Neural crest cell (in vitro differentiated cells): ENCODE data around the gene BAIAP2L2. TPM values are rescaled to one million over a fixed set of nuclear protein-coding genes. Genes with fewer than 3 reads are reported as not detected.
"Not testable (repeated sequence)": the region's sequence is repeated elsewhere in the genome, so short reads cannot be mapped to it uniquely, and the experiment has no call there.

ENCODE experiments used
- DNase-seq: peaks from one replicate; pipeline ENCODE4 v3.0.0; 2021; ENCODE audit warnings: low read depth, mixed read lengths, low spot score
- H3K27ac Mint-ChIP-seq: one replicate; pipeline ENCODE4 v1.8.0; 2021; ENCODE audit warnings: mild to moderate bottlenecking, mixed read lengths; ENCODE audit not compliant: unreplicated experiment
- H3K27me3 Mint-ChIP-seq: 2 replicates; pipeline ENCODE4 v1.8.0; 2021; ENCODE audit warnings: low read depth, mild to moderate bottlenecking, mixed read lengths
- H3K36me3 Mint-ChIP-seq: 2 replicates; pipeline ENCODE4 v1.8.0; 2021; ENCODE audit warnings: low read depth, mild to moderate bottlenecking, mixed read lengths
- H3K4me1 Mint-ChIP-seq: 2 replicates; pipeline ENCODE4 v1.8.0; 2021; ENCODE audit warnings: mixed read lengths
- H3K4me3 Mint-ChIP-seq: one replicate; pipeline ENCODE4 v1.8.0; 2021; ENCODE audit warnings: mild to moderate bottlenecking, mixed read lengths
- H3K9me3 Mint-ChIP-seq: 2 replicates; pipeline ENCODE4 v1.8.0; 2021; ENCODE audit warnings: mixed read lengths
- CTCF ChIP-seq: fragments of 200-600 bp; sonication (generic); conservative IDR thresholded peaks from 2 replicates; pipeline ENCODE4 v1.5.0; 2021; ENCODE audit warnings: antibody characterized with exemption, mild to moderate bottlenecking
- total RNA-seq: library from RNA; stranded (reverse); gene quantifications from 2 replicates; pipeline ENCODE4 v1.2.1, GENCODE V29; 2021

Gene BAIAP2L2
- total RNA-seq, 1 donor from 2014 or later, result 0.51 TPM

DNA sequence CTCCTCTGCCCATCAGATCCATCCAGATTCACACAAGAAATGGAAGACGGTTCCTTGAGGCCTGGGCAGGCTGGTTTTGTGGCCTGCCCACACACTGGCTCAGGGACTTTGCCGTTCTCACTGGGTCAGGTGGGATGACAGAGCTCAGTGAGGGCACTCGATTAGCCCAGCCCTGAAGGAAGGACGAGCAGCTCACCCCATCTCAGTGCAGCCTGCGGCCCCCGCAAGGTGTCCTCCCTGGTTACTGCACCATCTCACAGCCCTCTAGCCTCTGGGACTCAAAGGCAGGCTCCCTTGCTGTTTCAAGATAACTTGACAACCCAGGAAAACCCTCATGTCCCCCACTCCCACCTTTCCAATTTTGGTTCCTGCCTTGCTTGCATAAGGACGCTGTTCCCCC is 30.7 kb downstream of the BAIAP2L2 start:
- DNase-seq, result no peak
- H3K4me3 Mint-ChIP-seq, result no peak overlapping the region
- no peak overlapping the region for H3K27ac Mint-ChIP-seq
- H3K27me3 Mint-ChIP-seq, result peaks cover 8% of the 10 kb centered on the region
- H3K4me1 Mint-ChIP-seq, result peaks cover 19% of the 10 kb centered on the region
- no peaks in the 10 kb centered on the region for H3K36me3 Mint-ChIP-seq
- H3K9me3 Mint-ChIP-seq, result no peaks in the 10 kb centered on the region
- no peak for TF ChIP-seq CTCF

DNA sequence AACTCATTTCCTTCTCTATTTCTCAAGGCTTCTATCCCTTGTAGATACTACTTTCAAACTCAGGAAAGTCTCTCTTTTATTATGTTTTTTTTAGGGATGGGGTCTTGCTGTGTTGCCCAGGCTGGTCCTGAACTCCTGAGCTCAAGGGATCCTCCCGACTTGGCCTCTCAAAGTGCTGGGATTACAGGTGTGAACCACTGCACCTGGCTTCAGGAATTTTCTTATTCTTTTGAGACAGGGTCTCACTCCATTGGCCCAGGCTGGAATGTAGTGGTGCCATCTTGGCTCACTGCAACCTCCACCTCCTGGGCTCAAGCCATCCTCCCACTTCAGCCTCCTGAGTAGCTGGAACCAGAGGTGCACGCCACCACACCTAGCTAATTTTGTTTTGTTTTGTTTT is 31.3 kb downstream of the BAIAP2L2 start:
- not testable (repeated sequence) for H3K27ac Mint-ChIP-seq

GRCh38 chr22:38078046-38078840 is 32.2 kb downstream of the BAIAP2L2 start:
- H3K9me3 Mint-ChIP-seq, result no peaks in the 10 kb centered on the region
- no peak overlapping the region for H3K27ac Mint-ChIP-seq
- DNase-seq, result no peak
- H3K4me3 Mint-ChIP-seq, result no peak overlapping the region
- H3K36me3 Mint-ChIP-seq, result no peaks in the 10 kb centered on the region
- peaks cover 6% of the 10 kb centered on the region for H3K27me3 Mint-ChIP-seq
- no peak for TF ChIP-seq CTCF
- H3K4me1 Mint-ChIP-seq, result peaks cover 12% of the 10 kb centered on the region

More for the DNA sequence above, 31.3 kb downstream of the BAIAP2L2 start:
- not testable (repeated sequence) for DNase-seq, H3K27me3 Mint-ChIP-seq, H3K9me3 Mint-ChIP-seq, H3K36me3 Mint-ChIP-seq
- H3K4me3 Mint-ChIP-seq, result peak overlapping the region; percentile 19
- H3K4me1 Mint-ChIP-seq, result peaks cover 14% of the 10 kb centered on the region

- Mint-ChIP-seq H3K9me3 (no peaks in the 10 kb centered on the region), H3K36me3 (no peaks in the 10 kb centered on the region), H3K27ac (no peak overlapping the region), H3K4me1 (peaks cover 9% of the 10 kb centered on the region), H3K27me3 (peaks cover 4% of the 10 kb centered on the region), H3K4me3 (no peak overlapping the region)
- no peak for DNase-seq
- TF ChIP-seq CTCF, result no peak
Measured at GRCh38 chr22:38077595-38077994, 32.9 kb downstream of the BAIAP2L2 start.

GRCh38 chr22:38077096-38077495 is 33.4 kb downstream of the BAIAP2L2 start:
- Mint-ChIP-seq H3K9me3 (no peaks in the 10 kb centered on the region), H3K4me1 (peaks cover 9% of the 10 kb centered on the region), H3K27me3 (peaks cover 4% of the 10 kb centered on the region), H3K27ac (no peak overlapping the region), H3K4me3 (no peak overlapping the region), H3K36me3 (no peaks in the 10 kb centered on the region)
- no peak for TF ChIP-seq CTCF
- no peak for DNase-seq

DNA sequence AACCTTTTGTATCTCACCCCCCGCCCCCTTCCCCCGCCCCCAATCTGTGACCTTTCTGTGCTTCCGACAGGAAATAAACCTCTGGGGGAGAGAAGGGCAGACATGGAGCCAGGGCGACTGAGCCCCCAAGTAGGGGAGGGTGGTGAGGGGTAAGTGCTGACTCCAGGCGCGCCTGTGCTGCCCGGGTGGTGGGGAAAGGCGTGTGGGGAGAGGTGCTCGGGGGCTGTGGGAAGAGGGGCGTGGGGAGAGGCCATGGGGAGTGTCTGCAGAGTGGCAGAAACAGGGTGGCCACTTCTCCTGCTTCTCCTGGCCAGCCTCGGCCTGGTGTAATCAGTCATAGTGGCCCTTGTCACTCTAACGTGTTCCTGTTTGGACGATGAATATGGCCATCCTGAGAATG is 34.5 kb downstream of the BAIAP2L2 start:
- no peak for TF ChIP-seq CTCF
- no peak for DNase-seq
- Mint-ChIP-seq H3K4me1 (peaks cover 9% of the 10 kb centered on the region), H3K27me3 (peaks cover 4% of the 10 kb centered on the region), H3K27ac (no peak overlapping the region), H3K36me3 (no peaks in the 10 kb centered on the region), H3K9me3 (no peaks in the 10 kb centered on the region), H3K4me3 (no peak overlapping the region)
